Measurements from ENCODE around the gene PTPRN2.
"Not testable (repeated sequence)": the region's sequence is repeated elsewhere in the genome, so short reads cannot be mapped to it uniquely, and the experiment has no call there.

The PTPRN2 gene

DNA sequence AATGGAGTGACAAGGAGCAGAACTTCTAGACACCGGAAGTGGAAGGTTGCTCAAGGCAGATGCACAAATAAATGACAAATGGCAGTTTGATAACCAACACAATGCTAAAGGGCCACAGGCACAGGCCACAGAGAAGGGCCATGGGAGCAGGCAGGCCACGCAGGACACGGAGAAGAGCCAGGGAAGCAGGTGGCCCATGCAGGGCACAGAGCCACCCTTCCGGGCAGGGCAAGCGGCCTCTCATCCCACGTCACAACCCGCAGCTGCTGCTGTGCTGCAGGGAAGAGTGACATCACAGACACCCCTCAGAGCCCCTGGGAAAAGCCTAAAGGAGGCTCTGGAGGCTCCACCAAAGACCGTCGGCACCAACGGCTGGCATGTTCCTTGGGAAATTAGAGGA, 328.5 kb downstream of the PTPRN2 start:
- DNase-seq: no peak

DNA sequence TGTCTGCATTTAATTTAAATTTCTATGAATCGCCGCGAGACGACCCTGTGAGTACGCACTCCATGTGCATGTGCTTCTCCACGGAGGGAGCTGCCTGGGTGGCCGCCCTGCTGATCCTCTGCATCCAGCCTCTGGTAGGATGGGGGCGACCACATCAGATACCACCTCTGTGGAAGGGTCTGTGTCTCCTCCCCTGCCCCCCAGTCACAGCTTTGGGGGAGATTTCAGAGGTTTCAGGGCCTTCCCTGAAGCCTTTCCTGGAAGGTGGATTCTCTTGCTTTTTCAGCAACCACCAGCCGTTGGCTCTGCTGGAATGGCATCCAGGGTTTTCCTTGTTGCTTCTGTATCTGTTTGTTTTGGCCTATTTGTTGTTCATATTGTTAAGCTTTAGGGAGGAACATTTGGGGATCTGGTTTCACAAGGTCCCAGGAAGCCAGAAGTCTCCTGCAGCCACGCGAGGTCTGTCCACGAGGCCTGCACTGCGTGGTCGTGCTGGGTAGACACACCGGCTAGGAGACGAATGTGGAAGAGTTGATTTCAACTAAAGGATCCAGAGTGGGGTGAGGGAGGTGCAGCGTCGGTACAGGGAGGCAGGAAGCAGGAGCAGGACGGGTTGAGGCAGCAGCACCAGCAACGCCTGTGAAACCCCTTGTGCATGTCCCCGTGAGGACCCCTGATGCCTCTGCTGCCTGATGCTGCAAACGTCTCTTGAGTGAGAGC, 329.1 kb downstream of the PTPRN2 start:
- DNase-seq: no peak

DNA sequence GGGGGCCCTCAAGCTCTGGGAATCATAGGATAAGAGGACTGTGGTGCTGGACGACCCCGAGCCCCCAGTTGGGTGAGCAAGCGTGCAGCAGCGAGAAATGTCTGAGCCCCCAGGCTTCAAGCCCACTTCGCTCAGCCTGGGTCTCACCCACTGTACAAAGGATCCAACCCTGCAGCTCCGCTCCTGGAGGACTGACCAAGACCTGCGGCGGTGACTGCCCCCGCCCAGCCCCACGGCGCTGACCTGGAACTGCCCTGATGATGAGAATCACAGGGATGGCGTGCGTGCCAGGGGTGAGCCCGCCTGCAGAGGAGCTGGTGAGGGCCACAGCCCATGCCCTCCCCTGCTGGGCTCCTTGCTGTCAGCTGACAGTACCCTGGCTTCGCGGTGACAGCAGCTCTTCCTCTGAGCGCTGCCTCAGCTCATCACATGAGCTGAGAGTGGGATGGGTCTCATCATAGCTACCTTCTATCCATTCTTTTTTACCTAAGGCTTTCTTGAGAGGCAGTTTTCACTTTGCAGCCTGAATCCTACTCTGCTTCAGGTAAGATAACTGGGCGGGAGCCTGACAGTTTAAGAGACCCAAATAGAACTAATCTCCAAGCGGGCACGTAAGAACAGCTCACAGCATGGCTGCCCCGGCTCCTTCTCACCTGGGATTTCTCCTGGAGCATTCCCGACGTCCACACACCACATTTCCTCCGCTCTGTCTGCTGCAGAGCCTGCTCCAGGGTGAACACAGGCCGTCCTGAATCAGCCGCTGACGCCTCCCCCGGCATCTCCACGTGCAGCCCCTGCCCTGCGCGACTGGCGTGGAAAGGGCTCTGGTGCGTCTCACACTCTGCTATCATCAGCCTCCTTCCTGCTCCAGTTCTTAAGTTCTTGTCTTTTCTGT, 329.9 kb downstream of the PTPRN2 start:
- no peak for DNase-seq

DNA sequence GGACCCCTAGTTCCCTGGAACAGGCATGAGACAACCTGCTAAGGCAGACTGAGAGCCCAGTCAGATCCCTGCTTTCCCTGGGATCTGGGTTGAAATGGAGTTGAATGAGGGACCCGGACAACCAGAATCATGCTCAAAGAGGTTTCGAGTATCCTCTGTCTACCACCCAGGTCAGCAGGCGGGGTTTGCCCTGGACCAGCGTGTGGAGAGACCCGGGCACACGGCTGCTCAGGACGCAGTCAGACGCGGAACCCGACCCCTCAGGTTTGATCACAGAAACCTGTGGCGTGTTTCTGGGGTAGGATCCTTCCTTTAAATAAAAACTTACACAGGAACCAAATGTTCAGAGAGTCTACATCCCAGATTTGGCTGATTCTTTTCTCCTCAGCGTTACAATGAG, 330.6 kb downstream of the PTPRN2 start:
- no peak for DNase-seq

DNA sequence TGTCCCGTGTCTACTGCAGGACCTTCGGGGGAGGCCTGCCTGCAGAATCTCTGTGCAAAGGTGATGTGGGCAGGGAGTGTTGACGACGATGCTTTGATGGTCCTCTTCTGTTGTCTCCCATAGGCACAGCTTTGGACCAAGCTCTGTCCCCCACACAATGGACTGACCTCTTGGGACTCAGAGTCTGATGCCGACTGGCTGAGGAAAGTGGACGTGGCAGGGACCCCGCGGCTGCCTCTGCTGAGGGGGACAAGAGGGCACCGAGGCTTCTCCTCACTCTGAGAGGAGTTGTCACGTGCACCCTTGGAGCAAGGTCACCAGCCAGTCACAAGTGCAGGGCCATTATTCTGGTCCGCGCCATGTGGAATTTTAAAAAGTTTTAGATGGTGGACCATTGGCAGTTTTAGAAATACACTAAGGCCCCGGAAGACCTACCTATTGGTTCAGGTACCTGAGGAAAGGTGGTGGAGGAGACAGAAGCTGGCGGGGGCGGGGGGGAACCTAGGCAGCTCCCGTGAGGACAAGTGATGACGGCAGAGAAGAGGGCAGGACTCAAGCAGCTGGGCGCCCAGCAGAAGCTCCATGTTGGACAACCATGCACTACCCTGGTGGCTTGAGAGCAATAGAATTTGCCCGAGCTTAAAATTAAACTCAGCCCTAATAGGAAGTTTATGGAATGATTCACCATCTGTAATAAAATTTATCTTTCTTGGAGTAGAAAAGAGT, 331.4 kb downstream of the PTPRN2 start:
- no peak for DNase-seq

DNA sequence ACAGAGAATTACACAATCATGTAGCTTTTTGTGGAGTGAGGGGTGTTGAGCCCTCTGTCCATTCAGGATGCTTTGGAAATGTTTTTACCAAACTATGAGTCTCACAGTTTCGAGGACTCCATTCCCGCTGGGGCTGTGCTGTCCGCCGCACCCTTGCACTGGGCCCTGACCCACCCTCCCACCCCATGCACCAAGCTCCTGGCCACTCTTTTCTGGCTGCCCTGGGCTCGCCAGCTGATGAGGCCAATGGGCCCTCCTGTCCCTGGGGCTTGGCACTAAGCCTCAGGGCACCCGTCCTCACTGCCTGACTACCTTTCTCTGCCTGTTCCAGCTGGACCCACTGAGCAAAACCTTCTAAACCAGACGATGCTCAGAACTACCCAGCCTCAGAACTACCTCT, 332.1 kb downstream of the PTPRN2 start:
- DNase-seq: no peak

DNA sequence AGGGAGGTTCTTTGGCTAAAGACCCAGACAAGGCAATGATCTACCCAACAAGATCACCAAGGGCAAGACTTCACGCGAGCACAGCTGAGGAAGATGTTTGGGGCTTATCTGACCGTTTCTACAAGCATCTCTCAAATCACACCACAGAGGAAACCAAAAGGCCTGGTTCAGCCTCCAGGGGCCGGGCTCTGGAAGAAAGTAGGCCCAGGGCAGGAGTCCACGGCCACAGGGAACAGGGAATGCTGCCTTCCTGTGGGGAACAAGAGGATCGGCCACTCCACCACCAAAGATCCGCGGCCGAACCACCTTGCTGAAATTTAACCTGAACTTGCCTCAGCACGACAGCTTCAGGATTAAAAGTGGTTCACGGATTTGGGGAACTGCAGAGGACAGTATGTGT, 332.5 kb downstream of the PTPRN2 start:
- no peak for DNase-seq

DNA sequence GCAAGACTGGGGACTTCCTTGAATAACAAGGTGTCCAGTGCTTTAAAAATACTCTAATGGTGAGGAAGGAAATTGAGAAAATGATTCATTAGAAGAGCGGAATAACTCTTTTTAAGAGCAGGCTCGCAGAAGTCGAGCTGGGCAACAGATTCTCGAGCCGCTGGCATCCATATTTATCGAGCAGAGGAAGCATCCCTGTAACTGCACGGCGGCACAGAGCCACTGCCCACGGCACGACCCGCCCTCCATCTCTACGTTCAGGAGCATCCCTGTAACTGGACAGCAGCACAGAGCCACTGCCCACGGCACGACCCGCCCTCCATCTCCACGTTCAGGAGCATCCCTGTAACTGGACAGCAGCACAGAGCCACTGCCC, 334.0 kb downstream of the PTPRN2 start:
- DNase-seq: not testable (repeated sequence)

DNA sequence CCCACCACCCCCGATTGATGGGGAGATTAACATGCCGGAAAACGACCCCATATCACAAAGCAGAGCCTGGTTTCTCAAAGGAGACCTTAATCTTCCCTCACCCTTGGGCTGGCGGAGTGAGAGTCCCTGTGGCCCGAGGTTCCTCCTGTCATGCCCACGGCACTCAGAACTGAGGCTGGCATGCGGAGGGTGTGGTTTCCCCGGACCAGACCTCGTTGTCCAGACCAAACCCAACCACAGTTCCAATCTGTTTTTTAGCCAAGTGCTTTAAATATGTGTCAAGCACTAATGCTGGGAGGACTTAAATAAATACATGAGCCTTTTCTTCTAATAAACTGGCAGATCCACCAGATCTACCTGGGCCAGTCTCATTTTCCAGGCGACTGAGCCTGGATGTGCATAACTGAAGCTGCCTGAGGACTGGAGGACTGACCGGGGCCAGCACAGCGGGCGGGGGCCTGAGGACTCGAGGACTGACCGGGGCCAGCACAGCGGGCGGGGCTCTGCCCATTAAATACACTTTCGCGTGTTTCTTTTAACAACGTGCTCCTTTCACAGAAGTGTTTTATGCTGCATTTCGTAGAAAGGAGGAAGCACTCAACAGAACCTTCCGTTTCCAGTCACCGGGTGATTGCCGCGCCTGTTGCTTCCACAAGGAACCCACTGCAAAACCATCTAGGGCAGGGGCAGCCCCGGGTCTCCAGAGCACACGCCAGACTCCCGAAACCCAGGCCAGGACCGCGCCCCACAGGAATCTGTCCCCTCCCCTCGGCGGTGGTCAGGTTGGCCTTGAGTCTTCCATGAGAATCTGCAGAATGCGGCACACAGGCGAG, 334.6 kb downstream of the PTPRN2 start:
- peak; percentile 20 for DNase-seq

DNA sequence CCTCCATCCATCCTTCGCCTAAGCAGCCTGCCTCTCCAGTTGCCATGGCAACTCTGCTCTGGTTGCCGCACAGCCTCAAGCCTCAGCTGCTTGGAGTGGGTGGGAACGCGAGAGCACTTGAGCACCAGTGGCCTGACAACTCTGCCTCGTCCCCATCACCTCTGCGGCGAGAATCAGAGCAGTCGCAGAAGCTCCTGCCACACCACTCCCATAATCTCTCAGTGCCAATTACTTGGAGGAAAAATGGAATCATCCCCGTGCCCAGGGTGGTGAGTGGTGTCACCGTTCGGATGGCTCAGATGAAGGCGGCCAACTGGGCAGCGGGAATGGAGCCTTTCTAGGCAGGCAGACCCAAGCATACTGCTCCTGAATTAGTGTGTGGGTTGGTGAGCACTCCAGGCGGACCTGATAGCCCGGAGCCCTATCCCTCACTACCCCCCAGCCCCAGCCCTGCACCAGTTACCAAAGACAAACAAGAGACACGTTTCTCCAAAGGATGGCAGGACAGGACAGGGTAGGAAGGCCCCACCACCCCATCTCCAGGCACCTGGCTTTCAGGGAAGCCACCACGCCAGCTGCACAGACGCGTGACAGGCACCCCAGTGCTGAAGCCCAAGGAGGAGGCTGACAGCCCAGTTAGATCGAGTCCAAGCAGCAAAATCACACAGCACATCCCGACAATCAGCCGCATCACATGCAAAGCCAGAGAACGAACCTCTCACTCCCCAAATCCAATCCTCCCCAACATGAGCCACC, 335.4 kb downstream of the PTPRN2 start:
- DNase-seq: peak; percentile 68

DNA sequence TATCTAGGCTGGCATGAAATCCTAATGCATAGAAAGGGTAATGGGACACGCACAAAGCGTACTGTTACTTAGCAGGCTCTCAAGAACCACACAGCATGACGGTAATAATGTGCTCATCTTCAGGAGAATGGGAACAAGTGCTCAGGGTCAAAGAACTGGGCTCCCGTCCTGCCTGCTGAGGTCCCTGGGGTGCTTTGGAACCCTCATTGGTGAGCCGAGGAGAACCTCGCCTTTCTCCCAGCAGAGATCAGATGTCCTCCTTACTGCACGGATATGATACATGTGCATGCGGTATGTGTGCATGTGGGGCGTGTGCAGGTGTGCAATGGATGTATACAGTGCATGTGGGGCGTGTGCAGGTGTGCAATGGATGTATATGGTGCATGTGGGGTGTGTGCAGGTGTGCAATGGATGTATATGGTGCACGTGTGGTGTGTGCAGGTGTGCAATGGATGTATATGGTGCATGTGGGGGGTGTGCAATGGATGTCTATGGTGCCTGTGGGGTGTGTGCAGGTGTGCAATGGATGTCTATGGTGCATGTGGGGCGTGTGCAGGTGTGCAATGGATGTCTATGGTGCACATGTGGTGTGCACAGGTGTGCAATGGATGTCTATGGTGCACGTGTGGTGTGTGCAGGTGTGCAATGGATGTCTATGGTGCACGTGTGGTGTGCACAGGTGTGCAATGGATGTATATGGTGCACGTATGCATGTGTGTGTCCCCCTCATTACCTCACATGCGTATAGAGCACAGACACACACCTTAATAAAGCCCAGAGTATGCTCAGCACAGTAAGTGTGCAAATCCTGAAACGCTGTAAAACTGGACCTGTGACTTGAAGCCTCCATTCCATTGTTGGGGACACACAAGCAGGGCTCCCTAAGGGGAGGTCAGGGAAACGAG, 336.3 kb downstream of the PTPRN2 start:
- DNase-seq: peak; percentile 40

DNA sequence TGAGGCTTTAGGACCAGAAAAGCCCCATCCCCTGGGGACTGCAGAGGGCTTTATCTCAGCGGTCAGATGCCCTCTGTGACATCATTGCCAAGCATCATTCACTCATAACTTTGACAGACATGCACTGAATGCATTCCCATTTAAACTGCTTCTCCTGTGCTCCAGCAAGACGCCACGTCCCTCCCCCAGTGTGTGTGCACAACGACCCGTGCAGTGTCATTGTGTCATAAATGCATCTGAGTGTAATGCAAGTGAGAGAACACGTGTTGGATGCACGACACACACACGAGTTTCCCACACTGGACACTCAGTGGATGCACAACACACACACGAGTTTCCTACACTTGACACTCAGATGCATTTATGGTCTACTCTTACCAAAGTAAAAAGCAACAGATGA, 337.9 kb downstream of the PTPRN2 start:
- no peak for DNase-seq

DNA sequence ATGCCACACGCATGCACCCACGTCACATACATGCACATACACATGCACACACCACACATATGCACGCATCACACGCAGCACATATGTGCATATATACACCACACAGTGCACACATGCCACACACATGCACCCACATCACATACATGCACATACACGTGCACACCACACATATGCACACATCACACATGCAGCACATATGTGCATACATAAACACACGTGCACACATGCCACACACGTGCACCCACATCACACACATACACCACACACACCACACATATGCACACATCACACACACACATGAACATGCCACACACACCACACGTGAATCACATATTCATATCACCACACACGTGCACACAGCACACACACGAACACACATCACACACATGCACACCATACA, 338.8 kb downstream of the PTPRN2 start:
- no peak for DNase-seq

DNA sequence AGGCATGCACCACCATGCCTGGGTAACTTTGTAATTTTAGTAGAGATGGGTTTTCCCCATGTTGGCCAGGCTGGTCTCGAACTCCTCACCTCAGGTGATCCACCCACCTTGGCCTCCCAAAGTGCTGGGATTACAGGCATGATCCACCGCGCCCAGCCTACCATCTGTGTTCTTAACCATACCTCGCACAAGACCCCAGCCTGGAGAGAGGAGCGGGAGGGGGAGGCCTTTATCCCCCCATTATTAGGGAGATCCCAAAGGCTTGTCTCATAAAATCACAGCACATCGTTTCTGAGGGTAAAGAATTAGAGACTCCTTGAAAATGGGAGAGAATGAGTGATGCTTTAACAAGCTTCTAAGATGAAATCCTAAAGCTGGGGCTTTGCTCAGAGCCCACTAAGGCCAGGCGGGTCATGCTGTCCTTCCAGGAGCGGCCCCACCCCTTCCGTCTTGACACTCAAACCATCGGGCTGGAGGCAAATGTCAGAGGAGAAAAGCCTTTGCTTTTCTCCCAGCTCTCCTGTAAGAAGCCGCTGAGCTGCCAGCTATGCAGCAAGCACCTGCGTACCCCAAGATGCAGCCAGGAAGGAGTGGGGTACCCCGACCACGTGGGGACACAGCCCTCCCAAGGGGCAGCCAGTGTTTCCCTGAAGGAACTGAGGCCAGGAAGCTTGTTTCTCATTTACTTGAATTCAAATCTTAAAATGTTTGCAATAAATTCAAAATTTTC, 339.7 kb downstream of the PTPRN2 start:
- DNase-seq: no peak

DNA sequence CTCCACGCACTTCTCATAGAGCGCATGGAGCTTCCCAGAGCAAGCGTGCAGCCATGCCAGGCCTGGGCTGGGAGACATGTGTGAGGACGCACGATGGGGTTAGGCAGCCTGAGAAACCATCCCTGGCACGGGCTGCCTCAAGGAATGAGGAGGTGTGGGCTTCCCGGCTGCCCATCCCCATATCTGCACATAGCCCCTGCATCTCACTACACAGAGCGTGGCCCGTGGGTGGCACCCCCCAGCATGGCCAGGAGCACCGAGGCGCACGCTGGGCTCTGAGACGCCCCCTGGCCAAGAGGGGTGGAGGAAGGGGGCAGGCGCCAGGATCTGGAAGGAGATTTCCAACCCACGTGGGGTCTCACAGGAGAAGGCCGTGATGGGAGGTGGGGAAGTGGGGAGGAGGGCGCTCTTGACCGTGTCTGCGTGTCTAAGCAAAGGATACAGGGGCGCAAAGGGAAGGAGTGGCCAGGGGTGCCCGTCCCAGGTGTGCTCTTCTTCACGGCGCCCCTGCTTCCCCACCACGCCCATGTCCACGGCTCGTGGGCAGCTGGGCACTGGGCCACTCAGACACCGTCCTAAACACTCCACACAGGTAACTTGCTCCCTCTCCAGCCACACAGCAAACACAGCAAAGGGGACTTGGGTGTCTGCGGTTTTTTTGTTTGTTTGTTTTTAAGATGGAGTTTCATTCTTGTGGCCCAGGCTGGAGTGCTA, 340.5 kb downstream of the PTPRN2 start:
- no peak for DNase-seq

DNA sequence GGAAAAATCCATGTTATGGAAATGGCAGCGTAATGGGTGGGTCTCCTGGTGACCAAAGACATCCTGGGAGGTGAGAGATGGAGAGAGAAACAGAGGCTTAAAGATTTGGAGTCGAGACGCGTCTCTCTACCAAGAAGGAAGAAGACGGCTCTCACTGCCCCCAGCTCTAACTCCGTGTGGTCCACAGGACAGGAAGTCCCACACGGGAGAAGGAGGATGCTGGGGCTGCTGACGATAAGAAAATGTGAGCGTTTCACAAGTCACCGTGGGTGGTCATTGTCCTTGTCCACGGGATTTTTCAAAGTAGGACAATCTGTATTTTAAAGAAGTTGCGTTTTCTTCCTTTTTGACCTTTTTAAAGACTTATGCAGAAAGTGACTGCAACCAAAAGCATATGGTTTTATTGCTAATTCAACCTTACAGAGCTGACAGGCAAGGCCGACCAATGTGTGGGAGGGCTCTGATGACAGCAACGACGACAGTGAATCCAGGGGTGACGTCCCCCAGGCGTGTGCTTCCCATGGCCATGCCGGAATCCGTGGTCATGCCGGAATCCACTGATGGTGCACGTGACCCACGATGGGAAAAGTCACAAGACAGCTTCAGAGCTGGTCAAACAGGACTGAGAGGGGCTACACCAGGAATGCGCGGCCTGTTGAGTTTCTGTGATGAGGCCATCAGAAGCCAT, 341.2 kb downstream of the PTPRN2 start:
- DNase-seq: no peak

DNA sequence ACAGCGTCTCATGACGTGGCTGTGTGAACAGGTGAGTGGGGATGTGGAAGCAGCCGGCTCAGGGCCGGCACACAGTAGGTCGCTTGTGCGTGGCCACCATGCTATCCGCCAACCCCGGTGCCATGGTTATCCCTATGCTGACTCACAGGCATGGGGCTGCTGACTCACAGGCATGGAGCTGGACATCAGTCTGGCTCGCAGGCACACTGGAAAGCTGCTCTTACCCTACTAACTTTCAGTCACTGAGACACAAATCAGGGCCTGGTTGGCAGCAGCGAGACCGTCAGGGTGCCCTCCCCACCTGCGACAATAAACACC, 341.9 kb downstream of the PTPRN2 start:
- DNase-seq: no peak

DNA sequence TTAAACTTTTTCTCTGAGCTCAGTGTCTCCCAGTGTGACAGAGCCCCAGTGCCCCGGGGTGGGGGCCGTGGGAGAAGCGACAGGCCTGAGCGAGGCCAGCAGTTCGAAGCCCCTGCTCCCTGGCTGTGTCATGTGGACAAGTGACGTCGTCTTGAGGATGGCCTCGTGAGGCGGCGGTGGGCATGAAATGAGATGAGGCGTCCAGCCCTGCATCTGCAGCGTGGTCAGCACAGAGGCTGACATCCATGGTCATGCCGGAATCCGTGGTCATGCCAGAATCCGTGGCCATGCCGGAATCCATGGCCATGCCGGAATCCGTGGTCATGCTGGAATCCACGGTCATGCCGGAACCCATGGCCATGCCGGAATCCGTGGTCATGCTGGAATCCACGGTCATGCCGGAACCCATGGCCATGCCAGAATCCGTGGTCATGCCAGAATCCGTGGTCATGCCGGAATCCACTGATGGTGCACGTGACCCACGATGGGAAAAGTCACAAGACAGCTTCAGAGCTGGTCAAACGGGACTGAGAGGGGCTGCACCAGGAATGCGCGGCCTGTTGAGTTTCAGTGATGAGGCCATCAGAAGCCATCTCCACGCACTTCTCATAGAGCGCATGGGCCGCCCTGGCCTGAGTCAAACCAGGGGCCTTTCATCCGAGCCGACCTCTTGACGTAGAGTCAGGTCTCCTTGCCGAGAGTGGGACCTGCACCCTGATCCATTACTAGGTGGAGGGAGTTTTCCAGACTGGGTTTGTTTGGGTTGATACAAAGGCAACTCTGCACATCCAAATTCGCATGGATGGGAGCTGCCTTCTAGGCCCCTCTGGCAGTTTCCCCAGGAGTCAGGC, 342.5 kb downstream of the PTPRN2 start:
- no peak for DNase-seq
